Measurements from ENCODE around the gene CYTH3. TPM values are rescaled to one million over a fixed set of nuclear protein-coding genes. Genes with fewer than 3 reads are reported as not detected.

CYTH3 gene
- total and polyA plus RNA-seq, 2 donors (not counting 1 experiment from before 2014, with no cell fraction given) = 39.1 to 73.3 TPM

DNA sequence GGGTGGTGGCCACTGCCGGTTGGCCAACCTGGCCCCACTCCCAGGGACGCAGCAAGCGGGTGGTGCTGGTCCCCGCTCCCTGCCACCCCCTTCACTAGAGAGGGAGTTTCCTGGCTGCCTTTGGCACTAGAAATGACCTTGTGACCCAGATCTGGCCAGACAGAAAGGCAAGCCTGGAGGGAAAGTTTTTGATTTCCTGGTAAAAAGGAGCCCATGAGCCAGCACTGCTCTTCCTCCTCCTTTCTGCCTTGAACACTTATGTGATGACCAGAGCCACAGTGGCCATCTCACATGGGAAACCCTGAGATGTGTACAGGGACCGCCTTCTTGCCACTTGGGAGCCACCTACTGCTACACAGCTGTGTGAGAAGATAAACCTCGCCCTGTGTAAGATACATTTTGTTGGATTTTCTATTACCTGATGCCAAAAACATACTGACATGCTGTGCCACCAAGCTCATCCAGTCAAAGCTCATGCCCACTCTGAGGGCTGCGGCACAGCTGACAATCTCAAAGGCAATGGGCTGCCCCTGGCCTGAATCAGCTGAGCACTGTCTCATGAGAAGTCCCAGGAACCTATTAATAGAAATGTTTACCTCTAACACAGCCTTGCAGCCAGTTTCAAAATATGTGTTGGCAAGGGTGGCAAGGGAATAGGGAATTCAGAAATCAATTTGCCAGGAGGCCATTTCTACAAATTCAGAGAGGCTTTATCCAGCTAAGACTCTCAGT lies 94.0 kb downstream of the CYTH3 start:
- Histone ChIP-seq H3K27me3 (ENCODE audit: control insufficient read depth, insufficient read depth, low read length) (no peaks in the 10 kb centered on the region), H3K9ac (ENCODE audit: insufficient read depth, low read length) (no peak overlapping the region), H3K79me2 (ENCODE audit: control insufficient read depth, insufficient read depth, low read length) (no peaks in the 10 kb centered on the region), H3K4me1 (ENCODE audit: control insufficient read depth, extremely low read depth, insufficient read depth, low read length) (peaks cover 6% of the 10 kb centered on the region), H3K27ac (ENCODE audit: insufficient read depth, low read length) (no peak overlapping the region), H3K4me3 (replicated peaks in 1 of 4; ENCODE audit: control extremely low read depth in 1 of 4, insufficient read depth in 1 of 4, low read depth in 3 of 4, low read length in 4 of 4) (no peak overlapping the region), H3K9me3 (ENCODE audit: control insufficient read depth, insufficient read depth, low read depth, low read length) (no peaks in the 10 kb centered on the region), H4K20me1 (ENCODE audit: control insufficient read depth, extremely low read depth, insufficient read depth, low read length) (no peaks in the 10 kb centered on the region), H3K36me3 (ENCODE audit: control insufficient read depth, insufficient read depth, low read length) (peaks cover 7% of the 10 kb centered on the region), H2AFZ (ENCODE audit: low read length) (no peak overlapping the region), H3K4me2 (ENCODE audit: extremely low read depth, insufficient read depth, low read length) (no peak overlapping the region)
- TF ChIP-seq, protein P1, sequence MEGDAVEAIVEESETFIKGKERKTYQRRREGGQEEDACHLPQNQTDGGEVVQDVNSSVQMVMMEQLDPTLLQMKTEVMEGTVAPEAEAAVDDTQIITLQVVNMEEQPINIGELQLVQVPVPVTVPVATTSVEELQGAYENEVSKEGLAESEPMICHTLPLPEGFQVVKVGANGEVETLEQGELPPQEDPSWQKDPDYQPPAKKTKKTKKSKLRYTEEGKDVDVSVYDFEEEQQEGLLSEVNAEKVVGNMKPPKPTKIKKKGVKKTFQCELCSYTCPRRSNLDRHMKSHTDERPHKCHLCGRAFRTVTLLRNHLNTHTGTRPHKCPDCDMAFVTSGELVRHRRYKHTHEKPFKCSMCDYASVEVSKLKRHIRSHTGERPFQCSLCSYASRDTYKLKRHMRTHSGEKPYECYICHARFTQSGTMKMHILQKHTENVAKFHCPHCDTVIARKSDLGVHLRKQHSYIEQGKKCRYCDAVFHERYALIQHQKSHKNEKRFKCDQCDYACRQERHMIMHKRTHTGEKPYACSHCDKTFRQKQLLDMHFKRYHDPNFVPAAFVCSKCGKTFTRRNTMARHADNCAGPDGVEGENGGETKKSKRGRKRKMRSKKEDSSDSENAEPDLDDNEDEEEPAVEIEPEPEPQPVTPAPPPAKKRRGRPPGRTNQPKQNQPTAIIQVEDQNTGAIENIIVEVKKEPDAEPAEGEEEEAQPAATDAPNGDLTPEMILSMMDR (conservative IDR thresholded peaks at IDR 0.05 in 1 of 2, IDR thresholded peaks at IDR 0.05 in 1 of 2; ENCODE audit: low read depth in 1 of 2, low read length in 2 of 2) = no peak
- TF ChIP-seq EZH2 (IDR thresholded peaks at IDR 0.05; ENCODE audit: low read length, missing control alignments) = no peak
- DNase-seq (ENCODE audit: low read depth in 2 of 2) = no peak

DNA sequence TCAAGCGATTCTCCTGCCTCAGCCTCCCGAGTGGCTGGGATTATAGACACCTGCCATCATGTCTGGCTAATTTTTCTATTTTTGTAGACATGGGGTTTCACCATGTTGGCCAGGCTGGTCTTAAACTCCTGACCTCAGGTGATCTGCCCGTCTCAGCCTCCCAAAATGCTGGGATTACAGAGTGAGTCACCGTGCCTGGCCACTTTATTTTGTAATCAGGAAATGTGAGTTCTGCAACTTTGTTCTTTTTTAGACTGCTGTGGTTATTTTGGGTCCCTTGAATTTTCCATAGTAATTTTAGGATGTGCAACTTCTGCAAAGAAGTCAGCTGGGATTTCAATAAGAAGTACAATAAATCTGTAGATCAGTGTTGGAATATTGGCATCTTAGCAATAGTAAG lies 96.8 kb downstream of the CYTH3 start:
- H3K27me3 ChIP-seq (ENCODE audit: control insufficient read depth, insufficient read depth, low read length) = no peaks in the 10 kb centered on the region

DNA sequence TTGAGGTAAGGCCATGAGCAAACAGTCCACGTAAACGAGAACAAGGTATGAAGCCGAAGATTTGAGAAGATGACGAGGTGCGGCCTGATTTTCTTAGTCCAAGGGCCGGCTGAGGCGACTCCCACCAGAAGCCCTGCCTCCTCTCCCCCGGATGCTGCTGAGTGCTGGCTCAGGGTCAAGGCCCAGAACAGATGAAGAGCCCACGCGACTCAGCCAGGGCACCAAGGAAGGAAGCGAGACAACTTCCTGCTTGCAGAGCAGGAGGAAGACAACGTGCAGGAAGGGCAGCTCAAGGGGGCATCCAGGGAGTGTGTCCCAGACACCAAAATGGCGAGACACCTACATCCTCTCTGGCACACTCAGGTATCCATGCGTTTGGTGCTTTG lies 99.5 kb downstream of the CYTH3 start:
- H3K36me3 ChIP-seq (ENCODE audit: control insufficient read depth, insufficient read depth, low read length) = peaks cover 27% of the 10 kb centered on the region
- H4K20me1 ChIP-seq (ENCODE audit: control insufficient read depth, extremely low read depth, insufficient read depth, low read length) = no peaks in the 10 kb centered on the region
- no peak overlapping the region for H3K27ac ChIP-seq (ENCODE audit: insufficient read depth, low read length)
- DNase-seq (ENCODE audit: low read depth in 2 of 2) = no peak
- H3K9me3 ChIP-seq (ENCODE audit: control insufficient read depth, insufficient read depth, low read depth, low read length) = no peaks in the 10 kb centered on the region
- H2AFZ ChIP-seq (ENCODE audit: low read length) = no peak overlapping the region
- TF ChIP-seq, protein P1 (conservative IDR thresholded peaks at IDR 0.05 in 1 of 2, IDR thresholded peaks at IDR 0.05 in 1 of 2; ENCODE audit: low read depth in 1 of 2, low read length in 2 of 2) = no peak
- TF ChIP-seq EZH2 (IDR thresholded peaks at IDR 0.05; ENCODE audit: low read length, missing control alignments) = no peak
- H3K4me1 ChIP-seq (ENCODE audit: control insufficient read depth, extremely low read depth, insufficient read depth, low read length) = peaks cover 2% of the 10 kb centered on the region
- no peaks in the 10 kb centered on the region for H3K79me2 ChIP-seq (ENCODE audit: control insufficient read depth, insufficient read depth, low read length)
- no peak overlapping the region for H3K4me3 ChIP-seq (replicated peaks in 1 of 4; ENCODE audit: control extremely low read depth in 1 of 4, insufficient read depth in 1 of 4, low read depth in 3 of 4, low read length in 4 of 4)
- no peak overlapping the region for H3K4me2 ChIP-seq (ENCODE audit: extremely low read depth, insufficient read depth, low read length)
- H3K9ac ChIP-seq (ENCODE audit: insufficient read depth, low read length) = no peak overlapping the region
- no peaks in the 10 kb centered on the region for H3K27me3 ChIP-seq (ENCODE audit: control insufficient read depth, insufficient read depth, low read length)

More for the DNA sequence above, 96.8 kb downstream of the CYTH3 start:
- Histone ChIP-seq H3K4me1 (ENCODE audit: control insufficient read depth, extremely low read depth, insufficient read depth, low read length) (peaks cover 6% of the 10 kb centered on the region), H3K36me3 (ENCODE audit: control insufficient read depth, insufficient read depth, low read length) (peaks cover 17% of the 10 kb centered on the region), H2AFZ (ENCODE audit: low read length) (no peak overlapping the region), H3K9me3 (ENCODE audit: control insufficient read depth, insufficient read depth, low read depth, low read length) (no peaks in the 10 kb centered on the region), H4K20me1 (ENCODE audit: control insufficient read depth, extremely low read depth, insufficient read depth, low read length) (no peaks in the 10 kb centered on the region), H3K79me2 (ENCODE audit: control insufficient read depth, insufficient read depth, low read length) (no peaks in the 10 kb centered on the region), H3K27ac (ENCODE audit: insufficient read depth, low read length) (no peak overlapping the region), H3K4me3 (replicated peaks in 1 of 4; ENCODE audit: control extremely low read depth in 1 of 4, insufficient read depth in 1 of 4, low read depth in 3 of 4, low read length in 4 of 4) (no peak overlapping the region), H3K9ac (ENCODE audit: insufficient read depth, low read length) (no peak overlapping the region), H3K4me2 (ENCODE audit: extremely low read depth, insufficient read depth, low read length) (no peak overlapping the region)
- peak; percentile 55 to 69 for DNase-seq (ENCODE audit: low read depth in 2 of 2)
- TF ChIP-seq, protein P1 (conservative IDR thresholded peaks at IDR 0.05 in 1 of 2, IDR thresholded peaks at IDR 0.05 in 1 of 2; ENCODE audit: low read depth in 1 of 2, low read length in 2 of 2) = no peak
- TF ChIP-seq EZH2 (IDR thresholded peaks at IDR 0.05; ENCODE audit: low read length, missing control alignments) = no peak

Data from fibroblast of lung (primary cell).